Neural progenitor cell (in vitro differentiated cells): ENCODE measurements around the gene INTS6. TPM values are rescaled to one million over a fixed set of nuclear protein-coding genes. Genes with fewer than 3 reads are reported as not detected.

Experiments
- DNase-seq: peaks from one replicate; pipeline ENCODE4 v3.0.0-alpha.2; 2016; ENCODE audit warnings: low spot score
- H2AFZ ChIP-seq: fragments of 200-600 bp; sonication (generic); replicated peaks from 2 replicates; pipeline ENCODE4 v1.6.1; 2016; ENCODE audit warnings: antibody characterized with exemption
- H3F3A ChIP-seq: fragments of 200-600 bp; sonication (generic); 2 replicates; pipeline ENCODE4 v1.6.1; 2016; ENCODE audit warnings: antibody characterized with exemption, low read depth
- H3K27ac ChIP-seq: fragments of 200-600 bp; sonication (generic); 2 replicates; pipeline ENCODE4 v1.5.1; 2016; ENCODE audit warnings: mild to moderate bottlenecking
- H3K27me3 ChIP-seq: fragments of 200-600 bp; sonication (generic); 2 replicates; pipeline ENCODE4 v1.6.1; 2016; ENCODE audit warnings: mild to moderate bottlenecking, moderate library complexity
- H3K36me3 ChIP-seq: fragments of 200-600 bp; sonication (generic); 2 replicates; pipeline ENCODE4 v1.5.1; 2016
- H3K4me1 ChIP-seq: fragments of 200-600 bp; sonication (generic); 2 replicates; pipeline ENCODE4 v1.6.1; 2016; ENCODE audit warnings: mixed run types
- H3K4me2 ChIP-seq: fragments of 200-600 bp; sonication (generic); 2 replicates; pipeline ENCODE4 v1.6.1; 2016
- H3K4me3 ChIP-seq: fragments of 200-600 bp; sonication (generic); 2 replicates; pipeline ENCODE4 v1.5.1; 2016
- H3K79me2 ChIP-seq: fragments of 200-600 bp; sonication (generic); 2 replicates; pipeline ENCODE4 v1.6.1; 2016; ENCODE audit warnings: low read depth
- H3K9ac ChIP-seq: fragments of 200-600 bp; sonication (generic); 2 replicates; pipeline ENCODE4 v1.6.1; 2016
- H3K9me3 ChIP-seq: fragments of 200-600 bp; sonication (generic); 2 replicates; pipeline ENCODE4 v1.5.1; 2016; ENCODE audit warnings: low read depth
- H4K20me1 ChIP-seq: fragments of 200-600 bp; sonication (generic); 2 replicates; pipeline ENCODE4 v1.6.1; 2016; ENCODE audit warnings: low read depth
- H3K27ac Mint-ChIP-seq: 3 replicates; pipeline ENCODE4 v1.8.0; 2021; ENCODE audit warnings: mixed read lengths
- H3K27me3 Mint-ChIP-seq: 2 replicates; pipeline ENCODE4 v1.8.0; 2022; ENCODE audit warnings: low read depth, mild to moderate bottlenecking, inconsistent platforms, moderate library complexity, mixed read lengths; ENCODE audit not compliant: insufficient read depth
- H3K36me3 Mint-ChIP-seq: 3 replicates; pipeline ENCODE4 v1.8.0; 2021; ENCODE audit warnings: mixed read lengths
- H3K4me1 Mint-ChIP-seq: 3 replicates; pipeline ENCODE4 v1.8.0; 2021; ENCODE audit warnings: mixed read lengths
- H3K4me3 Mint-ChIP-seq: 3 replicates; pipeline ENCODE4 v1.8.0; 2021; ENCODE audit warnings: mild to moderate bottlenecking, moderate library complexity, mixed read lengths
- H3K9me3 Mint-ChIP-seq: 3 replicates; pipeline ENCODE4 v1.8.0; 2020; ENCODE audit warnings: mixed read lengths
- CTCF ChIP-seq: fragments of 200-600 bp; sonication (generic); IDR thresholded peaks from 2 replicates; pipeline ENCODE4 v1.5.1; 2017; ENCODE audit warnings: antibody characterized with exemption, mild to moderate bottlenecking
- EZH2 ChIP-seq: fragments of 200-600 bp; sonication (generic); IDR thresholded peaks from 2 replicates; pipeline ENCODE4 v1.6.1; 2017; ENCODE audit warnings: antibody characterized with exemption, mild to moderate bottlenecking, moderate library complexity
- EZH2phosphoT487 ChIP-seq: fragments of 200-600 bp; sonication (generic); IDR thresholded peaks from 2 replicates; pipeline ENCODE4 v1.6.1; 2017; ENCODE audit warnings: antibody characterized with exemption
- microRNA-seq: library from miRNA; unstranded; fragments of <30 nt; microRNA quantifications from one replicate; pipeline ENCODE4, GENCODE V29; 2016
- small RNA-seq: library from RNA; depleted of rRNA; stranded (forward); fragments of <200 nt; gene quantifications from one replicate; pipeline ENCODE3, GENCODE V24; 2015
- total RNA-seq: library from RNA; depleted of rRNA; stranded (reverse); fragments of >200 nt; gene quantifications from 2 replicates; pipeline ENCODE4 v1.2.3, GENCODE V29; 2015; ENCODE audit warnings: low replicate concordance

Gene INTS6
- total RNA-seq, 1 donor from 2014 or later: 84.0 TPM

- H3K27ac ChIP-seq: peak overlapping the region; percentile 97
- H3K9me3 Mint-ChIP-seq: no peaks in the 10 kb centered on the region
- H3K4me1 ChIP-seq: peaks cover 79% of the 10 kb centered on the region
Observed at GRCh38 chr13:51311957-51312520, 140.8 kb downstream of the INTS6 start.

More at GRCh38 chr13:51311957-51312520, 140.8 kb downstream of the INTS6 start:
- H3K36me3 ChIP-seq: no peaks in the 10 kb centered on the region
- Mint-ChIP-seq H3K4me3 (no peak overlapping the region), H3K36me3 (peaks cover 2% of the 10 kb centered on the region), H3K27ac (peak overlapping the region; percentile 61), H3K4me1 (peaks cover 32% of the 10 kb centered on the region), H3K27me3 (no peaks in the 10 kb centered on the region)
- no peaks in the 10 kb centered on the region for H3K9me3 ChIP-seq
- no peak overlapping the region for H3K9ac ChIP-seq
- TF ChIP-seq EZH2 (no peak), CTCF (no peak), EZH2phosphoT487 (no peak)
- no peak overlapping the region for H2AFZ ChIP-seq
- peak overlapping the region; percentile 67 for H3K4me2 ChIP-seq
- H3K4me3 ChIP-seq: peak overlapping the region; percentile 7
- H3K27me3 ChIP-seq: no peaks in the 10 kb centered on the region
- H3F3A ChIP-seq: peaks cover 69% of the 10 kb centered on the region
- H3K79me2 ChIP-seq: no peaks in the 10 kb centered on the region
- peak; percentile 88 for DNase-seq
- H4K20me1 ChIP-seq: no peaks in the 10 kb centered on the region

Small RNA genes lying within 50 kb of the gene (microRNA-seq; reads per million reads assigned to microRNA genes)
- not detected for gene MIR5693

Small RNA genes lying within 50 kb of the gene (small RNA-seq; reads per million reads assigned to genes)
- gene MIR5693 (not detected), gene RN7SL320P (not detected), gene SNRPGP11 (not detected)

Other genes with a start within 250 kb of the INTS6 start
- gene FAM124A, start 230.6 kb downstream of the INTS6 start, total RNA-seq: 22.6 and 41.1 TPM in 2 replicates
- 0.40 and 0.47 TPM in 2 replicates for gene SERPINE3, start 113.3 kb downstream of the INTS6 start, total RNA-seq
- gene WDFY2, start 131.4 kb upstream of the INTS6 start, total RNA-seq: 18.3 and 18.4 TPM in 2 replicates